GM12878 (cell line): Measurements from ENCODE around the gene LHX2. TPM values are rescaled to one million over a fixed set of nuclear protein-coding genes. Genes with fewer than 3 reads are reported as not detected.

Experiments
- ATAC-seq: fragments of 200-7000 bp; cut with Tn5 transposase; 3 replicates; pipeline ENCODE4 v1.9.1; 2020; ENCODE audit warnings: mild to moderate bottlenecking, moderate library complexity
- BruUV-seq: library from RNA; stranded (reverse); fragments of 400-500 nt; replicated peaks from 2 replicates; lab custom pipeline; 2021; lab: Mats Ljungman, UMichigan
- CTCF ChIA-PET: fragments of 300-600 bp; sonication (Branson Sonifier 250); formaldehyde crosslinking; extraction: SDS; loops from one replicate; lab custom pipeline; 2021; ENCODE audit warnings: inconsistent platforms; lab: Yijun Ruan, JAX
- POLR2A ChIA-PET: fragments of 350-600 bp; formaldehyde crosslinking; extraction: SDS; loops from one replicate; lab custom pipeline; 2021; ENCODE audit warnings: inconsistent platforms; lab: Charles Lee
- RAD21 ChIA-PET: fragments of 300-600 bp; sonication (Branson Sonifier 250); formaldehyde crosslinking; loops from one replicate; lab custom pipeline; 2023; ENCODE audit warnings: antibody characterized with exemption; ENCODE audit not compliant: unreplicated experiment; lab: Charles Lee
- SMC1A ChIA-PET: fragments of 300-600 bp; sonication (Branson Sonifier 250); formaldehyde crosslinking; loops from one replicate; lab custom pipeline; 2023; ENCODE audit not compliant: unreplicated experiment, uncharacterized antibody; lab: Charles Lee
- DNase-seq: peaks from one replicate; pipeline ENCODE4 v3.0.0-alpha.2; 2011; ENCODE audit warnings: low read depth, low spot score
- FAIRE-seq: peaks from 3 replicates; lab custom pipeline; 2011; peaks lifted over from hg19 to GRCh38; lab: Jason Lieb, UNC
- H2AFZ ChIP-seq: 2 replicates; pipeline ENCODE4 v1.6.0; 2011; ENCODE audit warnings: low read depth, low read length, control low read depth; ENCODE audit not compliant: control insufficient read depth
- H3K27ac ChIP-seq: 2 replicates; pipeline ENCODE4 v1.5.1; 2011; ENCODE audit warnings: control low read depth; ENCODE audit not compliant: control insufficient read depth, insufficient read depth
- H3K27me3 ChIP-seq, 2 experiments: replicated peaks in 1 of 2; 2 replicates each; pipeline versions ENCODE4 v1.6.0 to v1.6.1; 2011; ENCODE audit warnings: low read length in 1 of 2; ENCODE audit not compliant: control insufficient read depth in 2 of 2, insufficient read depth in 2 of 2
- H3K36me3 ChIP-seq, 2 experiments: 2 replicates each; pipeline ENCODE4 v1.5.1; 2011; ENCODE audit warnings: low read length in 1 of 2; ENCODE audit not compliant: control insufficient read depth in 2 of 2, insufficient read depth in 2 of 2
- H3K4me1 ChIP-seq: 2 replicates; pipeline ENCODE4 v1.6.1; 2011; ENCODE audit warnings: mild to moderate bottlenecking, low read length, moderate library complexity, mixed read lengths; ENCODE audit not compliant: control insufficient read depth, insufficient read depth
- H3K4me2 ChIP-seq: 2 replicates; pipeline ENCODE4 v1.6.0; 2011; ENCODE audit warnings: control low read depth; ENCODE audit not compliant: control insufficient read depth, insufficient read depth
- H3K4me3 ChIP-seq: fragments of 200-600 bp; sonication (generic); 2 replicates; pipeline ENCODE4 v1.5.1; 2016
- H3K79me2 ChIP-seq: 2 replicates; pipeline ENCODE4 v1.6.0; 2011; ENCODE audit warnings: low read length; ENCODE audit not compliant: control insufficient read depth, insufficient read depth
- H3K9ac ChIP-seq: 2 replicates; pipeline ENCODE4 v1.8.0; 2011; ENCODE audit warnings: low read length, control low read depth, mixed read lengths; ENCODE audit not compliant: control insufficient read depth, insufficient read depth
- H3K9me3 ChIP-seq: replicated peaks from 3 replicates; pipeline ENCODE4 v1.5.1; 2011; ENCODE audit warnings: mild to moderate bottlenecking, low read length; ENCODE audit not compliant: control insufficient read depth, insufficient read depth
- H4K20me1 ChIP-seq: 2 replicates; pipeline ENCODE4 v1.6.0; 2011; ENCODE audit not compliant: control insufficient read depth, insufficient read depth
- BCLAF1 ChIP-seq: fragments of 450-650 bp; IDR thresholded peaks from 2 replicates; pipeline ENCODE4 v1.6.1; 2017; ENCODE audit warnings: antibody characterized with exemption, mild to moderate bottlenecking, moderate library complexity
- CREM ChIP-seq: IDR thresholded peaks from 2 replicates; pipeline ENCODE4 v1.6.1; 2014; ENCODE audit warnings: antibody characterized with exemption, low read depth
- CTCF ChIP-seq, 3 experiments: IDR thresholded peaks in 2 of 3; conservative IDR thresholded peaks in 1 of 3; 2 replicates each; pipeline ENCODE4 v1.5.1; 2011; ENCODE audit warnings: low read depth in 3 of 3, low read length in 3 of 3, mild to moderate bottlenecking in 3 of 3, control low read depth in 2 of 3, moderate library complexity in 2 of 3, inconsistent platforms in 1 of 3, mixed read lengths in 1 of 3; ENCODE audit not compliant: control insufficient read depth in 2 of 3, insufficient read depth in 1 of 3; ENCODE audit errors: extremely low read depth in 1 of 3
- ELK1 ChIP-seq: IDR thresholded peaks from 2 replicates; pipeline ENCODE4 v1.6.1; 2012; ENCODE audit warnings: low read depth, low read length, improper control_type of control experiment
- EZH2 ChIP-seq: IDR thresholded peaks from 2 replicates; pipeline ENCODE4 v1.6.1; 2012; ENCODE audit warnings: low read depth, mild to moderate bottlenecking, control low read depth, inconsistent platforms, low read length, borderline replicate concordance; ENCODE audit not compliant: control insufficient read depth
- IKZF1 ChIP-seq: fragments of 450-650 bp; conservative IDR thresholded peaks from 2 replicates; pipeline ENCODE4 v1.6.1; 2017; ENCODE audit warnings: antibody characterized with exemption, mild to moderate bottlenecking
- IRF4 ChIP-seq: IDR thresholded peaks from 2 replicates; pipeline ENCODE4 v1.6.1; 2011; ENCODE audit warnings: low read depth, low read length
- KDM1A ChIP-seq: fragments of 200-600 bp; sonication (generic); IDR thresholded peaks from 2 replicates; pipeline ENCODE4 v1.6.1; 2016; ENCODE audit warnings: borderline replicate concordance
- MYB ChIP-seq: fragments of 150-350 bp; IDR thresholded peaks from 2 replicates; pipeline ENCODE4 v1.6.1; 2014; ENCODE audit warnings: mild to moderate bottlenecking, low read depth, low read length, borderline replicate concordance
- NR2F1 ChIP-seq: fragments of 450-650 bp; conservative IDR thresholded peaks from 2 replicates; pipeline ENCODE4 v1.6.1; 2017; ENCODE audit warnings: mild to moderate bottlenecking
- POLR2A ChIP-seq: IDR thresholded peaks from 2 replicates; pipeline ENCODE4 v1.6.1; 2011; ENCODE audit warnings: low read depth, mild to moderate bottlenecking, low read length
- RELA ChIP-seq: fragments of 450-650 bp; IDR thresholded peaks from 2 replicates; pipeline ENCODE4 v1.8.0; 2014; ENCODE audit warnings: borderline replicate concordance; ENCODE audit not compliant: partially characterized antibody
- STAT1 ChIP-seq: fragments of 450-650 bp; conservative IDR thresholded peaks from 2 replicates; pipeline ENCODE4 v1.6.1; 2014; ENCODE audit warnings: antibody characterized with exemption, mild to moderate bottlenecking
- ZBTB40 ChIP-seq: fragments of 450-650 bp; IDR thresholded peaks from 2 replicates; pipeline ENCODE4 v1.6.1; 2016; ENCODE audit warnings: mild to moderate bottlenecking, moderate library complexity, borderline replicate concordance
- ZNF207 ChIP-seq: fragments of 450-650 bp; IDR thresholded peaks from 2 replicates; pipeline ENCODE4 v1.6.1; 2014; ENCODE audit warnings: antibody characterized with exemption, mild to moderate bottlenecking, borderline replicate concordance
- ZSCAN29 ChIP-seq: fragments of 450-650 bp; IDR thresholded peaks from 2 replicates; pipeline ENCODE4 v1.6.1; 2017; ENCODE audit warnings: mild to moderate bottlenecking, moderate library complexity
- WGBS: methylation state at CpG from one replicate; pipeline ENCODE4 v1.1.6; 2016; ENCODE audit warnings: low lambda C conversion rate; ENCODE audit not compliant: insufficient replicate concordance, insufficient coverage; ENCODE audit errors: missing lambda C conversion rate; 5-methylcytosine and 5-hydroxymethylcytosine counted together
- in situ Hi-C: fragments of 300-500 bp; cut with MboI; formaldehyde crosslinking; loops from 9 replicates; pipeline ENCODE4 v1.14.3; 2018; ENCODE audit warnings: mixed read lengths
- intact Hi-C: fragments of 100-400 bp; cut with micrococcal nuclease; formaldehyde crosslinking; loops from one replicate; pipeline ENCODE4 v1.14.2; 2022; ENCODE audit not compliant: unreplicated experiment
- polyA plus RNA-seq, 11 experiments: library from polyadenylated mRNA; depleted of rRNA in 4 of 11; unstranded in 6 of 11; stranded (reverse) in 5 of 11; fragments of >200 nt; fragmentation: Nextera tagmentation in 4 of 11; fragmentation: Illumina TruSeq in 1 of 11; extraction: Ambion mirVana in 4 of 11; extraction: Trizol in 1 of 11; gene quantifications; 1 replicate in 1 of 11; 2 replicates in 10 of 11; pipeline versions ENCODE4 v1.2.1 to v1.2.3, GENCODE V29; 2011 to 2016; ENCODE audit warnings: inconsistent platforms in 2 of 11, missing spikeins in 2 of 11, low read depth in 1 of 11
- total RNA-seq, 4 experiments: library from RNA; depleted of rRNA in 3 of 4; stranded (reverse); fragments of >200 nt in 3 of 4; fragmentation: Illumina TruSeq in 1 of 4; extraction: Trizol in 1 of 4; gene quantifications; 2 replicates each; pipeline versions ENCODE4 v1.2.1 to v1.2.3, GENCODE V29; 2013 to 2021

The LHX2 gene
- total and polyA plus RNA-seq, 10 of the 15 experiments (the other 5 are each of a cell fraction or from before 2014, with no cell fraction given): 0.82 to 69.8 (median 5.3) TPM

- 61% methylated on average over 4 of the region's 5 CpGs for WGBS
- RAD21 ChIA-PET: no interaction called here
- H3K27ac ChIP-seq: no peak overlapping the region
- no peaks in the 10 kb centered on the region for H3K27me3 ChIP-seq
- CTCF ChIA-PET: no interaction called here
- no peak for FAIRE-seq
- H3K4me1 ChIP-seq: no peaks in the 10 kb centered on the region
- H3K79me2 ChIP-seq: no peaks in the 10 kb centered on the region
- no peaks in the 10 kb centered on the region for H4K20me1 ChIP-seq
- peaks cover 12% of the 10 kb centered on the region; the same call in 2 of the 3 replicates for H3K9me3 ChIP-seq
- no peak for DNase-seq
- TF ChIP-seq CREM (no peak), IRF4 (no peak), NR2F1 (no peak), KDM1A (no peak), IKZF1 (no peak), RELA (no peak), ELK1 (no peak), ZSCAN29 (no peak), BCLAF1 (no peak), EZH2 (no peak), MYB (no peak), ZBTB40 (no peak), CTCF (IDR thresholded peaks at IDR 0.05 in 2 of 3, conservative IDR thresholded peaks at IDR 0.05 in 1 of 3; ENCODE audit: control insufficient read depth in 2 of 3, extremely low read depth in 1 of 3, insufficient read depth in 1 of 3, low read depth in 3 of 3, low read length in 3 of 3) (no peak), STAT1 (no peak), POLR2A (no peak), ZNF207 (no peak)
- in situ Hi-C loops: no loop called here
- intact Hi-C loops: no loop called here
- no peak overlapping the region for H3K4me2 ChIP-seq
- no peak overlapping the region for H2AFZ ChIP-seq
- SMC1A ChIA-PET: interaction anchor here (0.9 kb wide), 1 partner anchor 16 kb away, joined by 3 read pairs; no protein-coding TSS in a partner anchor
- H3K9ac ChIP-seq: no peak overlapping the region
- no peak for ATAC-seq
- POLR2A ChIA-PET: no interaction called here
- H3K36me3 ChIP-seq: no peaks in the 10 kb centered on the region
- no peak overlapping the region for H3K4me3 ChIP-seq
- BruUV-seq: no TSS peak
Observed at GRCh38 chr9:123978981-123979380, 32.6 kb upstream of the LHX2 start.
